ENCODE measurements around the gene RPS6KA2.
A peak's percentile ranks its signal among the peaks of the same experiment; 100 is the strongest.
"Not testable (repeated sequence)": the region's sequence is repeated elsewhere in the genome, so short reads cannot be mapped to it uniquely, and the experiment has no call there.

RPS6KA2 gene

GRCh38 chr6:166405386-166405785 is 221.7 kb downstream of the RPS6KA2 start:
- TF ChIP-seq, protein P1, sequence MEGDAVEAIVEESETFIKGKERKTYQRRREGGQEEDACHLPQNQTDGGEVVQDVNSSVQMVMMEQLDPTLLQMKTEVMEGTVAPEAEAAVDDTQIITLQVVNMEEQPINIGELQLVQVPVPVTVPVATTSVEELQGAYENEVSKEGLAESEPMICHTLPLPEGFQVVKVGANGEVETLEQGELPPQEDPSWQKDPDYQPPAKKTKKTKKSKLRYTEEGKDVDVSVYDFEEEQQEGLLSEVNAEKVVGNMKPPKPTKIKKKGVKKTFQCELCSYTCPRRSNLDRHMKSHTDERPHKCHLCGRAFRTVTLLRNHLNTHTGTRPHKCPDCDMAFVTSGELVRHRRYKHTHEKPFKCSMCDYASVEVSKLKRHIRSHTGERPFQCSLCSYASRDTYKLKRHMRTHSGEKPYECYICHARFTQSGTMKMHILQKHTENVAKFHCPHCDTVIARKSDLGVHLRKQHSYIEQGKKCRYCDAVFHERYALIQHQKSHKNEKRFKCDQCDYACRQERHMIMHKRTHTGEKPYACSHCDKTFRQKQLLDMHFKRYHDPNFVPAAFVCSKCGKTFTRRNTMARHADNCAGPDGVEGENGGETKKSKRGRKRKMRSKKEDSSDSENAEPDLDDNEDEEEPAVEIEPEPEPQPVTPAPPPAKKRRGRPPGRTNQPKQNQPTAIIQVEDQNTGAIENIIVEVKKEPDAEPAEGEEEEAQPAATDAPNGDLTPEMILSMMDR (IDR thresholded peaks at IDR 0.05; ENCODE audit: low read depth, low read length), result no peak
- no peak for DNase-seq (ENCODE audit: low read depth in 2 of 2)
- no peak overlapping the region for H3K4me3 ChIP-seq (replicated peaks in 1 of 2; ENCODE audit: low read depth in 2 of 2, low read length in 2 of 2)

GRCh38 chr6:166402582-166403277 is 224.3 kb downstream of the RPS6KA2 start:
- TF ChIP-seq, protein P1 (IDR thresholded peaks at IDR 0.05; ENCODE audit: low read depth, low read length), result no peak
- peak; percentile 65 to 68 for DNase-seq (ENCODE audit: low read depth in 2 of 2)

DNA sequence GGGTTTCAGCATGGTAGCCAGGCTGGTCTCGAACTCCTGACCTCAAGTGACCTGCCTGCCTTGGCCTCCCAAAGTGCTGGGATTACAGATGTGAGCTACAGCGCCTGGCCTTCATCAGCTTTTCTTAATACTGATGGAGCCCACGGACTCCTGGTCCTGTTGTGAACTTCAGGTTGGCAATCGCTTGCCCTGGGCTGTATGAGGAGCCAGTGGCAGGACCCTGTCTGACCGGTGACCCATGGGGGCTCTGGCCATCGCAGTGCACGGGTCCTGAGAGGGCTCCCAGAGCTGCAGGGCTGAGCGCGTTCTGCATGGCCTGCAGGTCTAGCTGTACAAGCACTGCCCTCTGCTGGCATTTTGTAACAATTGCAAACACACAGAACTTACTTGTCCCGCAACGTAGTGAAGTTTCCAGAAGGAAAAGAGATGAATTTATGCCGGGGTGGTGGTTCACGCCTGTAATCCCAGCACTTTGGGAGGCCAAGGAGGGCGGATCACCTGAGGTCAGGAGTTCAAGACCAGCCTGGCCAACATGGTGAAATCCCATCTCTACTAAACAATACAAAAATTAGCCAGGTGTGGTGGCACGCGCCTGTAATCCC is 226.3 kb downstream of the RPS6KA2 start:
- peak; percentile 85 to 87 for DNase-seq (ENCODE audit: low read depth in 2 of 2)
- TF ChIP-seq, protein P1 (IDR thresholded peaks at IDR 0.05; ENCODE audit: low read depth, low read length), result peak; percentile 75
- not testable (repeated sequence) for H3K4me3 ChIP-seq (replicated peaks in 1 of 2; ENCODE audit: low read depth in 2 of 2, low read length in 2 of 2)

More at GRCh38 chr6:166402582-166403277, 224.3 kb downstream of the RPS6KA2 start:
- no peak overlapping the region for H3K4me3 ChIP-seq (replicated peaks in 1 of 2; ENCODE audit: low read depth in 2 of 2, low read length in 2 of 2)

DNA sequence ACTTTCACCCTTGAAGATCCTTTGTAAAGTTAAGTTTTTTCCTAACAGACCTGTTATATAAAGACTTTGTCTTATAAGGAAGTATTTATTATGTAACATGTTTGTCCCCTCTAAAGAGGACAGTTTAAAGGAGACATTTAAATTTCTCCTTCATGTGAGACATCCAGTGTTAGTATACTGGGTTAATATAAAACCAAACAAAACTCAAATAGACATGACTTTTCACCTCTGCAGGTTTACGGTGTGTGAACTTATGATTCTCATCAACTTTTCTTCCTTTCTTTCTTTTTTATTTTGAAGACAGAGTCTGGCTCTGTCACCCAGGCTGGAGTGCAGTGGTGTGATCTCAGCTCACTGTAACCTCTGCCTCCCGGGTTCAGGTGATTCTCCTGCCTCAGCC is 226.9 kb downstream of the RPS6KA2 start:
- TF ChIP-seq, protein P1 (IDR thresholded peaks at IDR 0.05; ENCODE audit: low read depth, low read length), result no peak
- no peak overlapping the region for H3K4me3 ChIP-seq (replicated peaks in 1 of 2; ENCODE audit: low read depth in 2 of 2, low read length in 2 of 2)
- no peak for DNase-seq (ENCODE audit: low read depth in 2 of 2)

- H3K4me3 ChIP-seq (replicated peaks in 1 of 2; ENCODE audit: low read depth in 2 of 2, low read length in 2 of 2), result no peak overlapping the region
- TF ChIP-seq, protein P1 (IDR thresholded peaks at IDR 0.05; ENCODE audit: low read depth, low read length), result no peak
- DNase-seq (ENCODE audit: low read depth in 2 of 2), result no peak
These were observed 228.7 kb downstream of the RPS6KA2 start for GRCh38 chr6:166398348-166398747.

DNA sequence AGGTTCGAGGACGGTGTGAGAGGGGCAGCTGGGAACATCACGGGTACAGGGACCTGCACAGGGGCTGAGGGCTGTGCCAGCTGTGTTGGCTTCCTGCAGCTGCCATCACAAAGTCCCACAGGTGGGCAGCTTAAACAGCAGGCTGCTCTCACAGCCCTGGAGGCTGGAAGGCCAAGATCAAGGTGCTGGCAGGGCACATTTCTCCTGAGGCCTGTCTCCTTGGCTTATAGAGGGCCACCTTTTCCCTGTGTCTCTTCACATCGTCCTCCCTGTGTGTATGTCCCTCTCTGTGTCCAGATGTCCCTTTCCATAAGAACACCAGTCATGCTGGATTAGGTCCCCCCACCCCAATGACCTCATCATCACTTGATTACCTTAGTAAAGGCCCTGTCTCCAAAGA is 229.2 kb downstream of the RPS6KA2 start:
- TF ChIP-seq, protein P1 (IDR thresholded peaks at IDR 0.05; ENCODE audit: low read depth, low read length), result no peak
- DNase-seq (ENCODE audit: low read depth in 2 of 2), result no peak
- H3K4me3 ChIP-seq (replicated peaks in 1 of 2; ENCODE audit: low read depth in 2 of 2, low read length in 2 of 2), result no peak overlapping the region
